GM21390 (cell line): ENCODE data around the gene CCDC126.
"Not testable (repeated sequence)": the region's sequence is repeated elsewhere in the genome, so short reads cannot be mapped to it uniquely, and the experiment has no call there.

Experiments
- ATAC-seq: cut with Tn5 transposase; IDR thresholded peaks from one replicate; pipeline ENCODE4 v1.9.1; 2021; ENCODE audit not compliant: unreplicated experiment

The CCDC126 gene

GRCh38 chr7:23622506-23622925, 25.3 kb downstream of the CCDC126 start:
- ATAC-seq = no peak

- ATAC-seq = no peak
These were observed 31.2 kb downstream of the CCDC126 start for GRCh38 chr7:23628370-23628769.

GRCh38 chr7:23633417-23633816, 36.2 kb downstream of the CCDC126 start:
- no peak for ATAC-seq

GRCh38 chr7:23645822-23646221, 48.6 kb downstream of the CCDC126 start:
- ATAC-seq = no peak

GRCh38 chr7:23653942-23654341, 56.8 kb downstream of the CCDC126 start:
- ATAC-seq = no peak

- no peak for ATAC-seq
These were observed 57.3 kb downstream of the CCDC126 start for GRCh38 chr7:23654508-23654907.

GRCh38 chr7:23655433-23655832, 58.3 kb downstream of the CCDC126 start:
- ATAC-seq = no peak

- ATAC-seq = no peak
These were observed 61.7 kb downstream of the CCDC126 start for GRCh38 chr7:23658831-23659427.

- ATAC-seq = no peak
These were observed 64.2 kb downstream of the CCDC126 start for GRCh38 chr7:23661385-23661784.

- ATAC-seq = no peak
These were observed 65.2 kb downstream of the CCDC126 start for GRCh38 chr7:23662124-23662983.

GRCh38 chr7:23662984-23663313, 65.8 kb downstream of the CCDC126 start:
- no peak for ATAC-seq

GRCh38 chr7:23664122-23664521, 66.9 kb downstream of the CCDC126 start:
- no peak for ATAC-seq

- ATAC-seq = no peak
These were observed 74.9 kb downstream of the CCDC126 start for GRCh38 chr7:23672033-23672432.

- ATAC-seq = peak; percentile 97
These were observed 82.8 kb downstream of the CCDC126 start, which contains the start of gene FAM221A for GRCh38 chr7:23679898-23680413. FAM221A (plus strand) TSS chr7:23680199; CDS start chr7:23680219, 20 bp downstream.

- peak; percentile 51 for ATAC-seq
These were observed 83.5 kb downstream of the CCDC126 start for GRCh38 chr7:23680414-23681405.

- ATAC-seq = not testable (repeated sequence)
These were observed 86.9 kb downstream of the CCDC126 start for GRCh38 chr7:23684041-23684440.

- no peak for ATAC-seq
These were observed 88.5 kb downstream of the CCDC126 start for GRCh38 chr7:23685731-23686130.

GRCh38 chr7:23687011-23687410, 89.8 kb downstream of the CCDC126 start:
- ATAC-seq = no peak

GRCh38 chr7:23689165-23689564, 92.0 kb downstream of the CCDC126 start:
- no peak for ATAC-seq

- no peak for ATAC-seq
These were observed 94.1 kb downstream of the CCDC126 start for GRCh38 chr7:23691320-23691719.

GRCh38 chr7:23693224-23693623, 96.0 kb downstream of the CCDC126 start:
- no peak for ATAC-seq
